Natural killer cell (primary cell): ENCODE data around the gene ERMP1. TPM values are rescaled to one million over a fixed set of nuclear protein-coding genes. Genes with fewer than 3 reads are reported as not detected.

Source experiments
- ATAC-seq, 3 donors: fragments of 150-1000 bp in 2 of 3; fragments of 200-7000 bp in 1 of 3; cut with Tn5 transposase; 1 replicate in 1 of 3; 2 replicates in 2 of 3; pipeline ENCODE4 v1.10.0; 2021; ENCODE audit warnings: mild to moderate bottlenecking in 2 of 3, moderate library complexity in 2 of 3
- DNase-seq, 2 donors: peaks; one replicate each; pipeline versions ENCODE4 v3.0.0 to v3.0.0-alpha.2; 2013 to 2021; ENCODE audit warnings: mixed read lengths in 1 of 2
- H3K27ac ChIP-seq: one replicate; pipeline ENCODE4 v1.5.1; 2013; ENCODE audit warnings: mild to moderate bottlenecking, low read length
- H3K27me3 ChIP-seq: one replicate; pipeline ENCODE4 v1.6.1; 2013; ENCODE audit warnings: low read length; ENCODE audit not compliant: control insufficient read depth, insufficient read depth
- H3K36me3 ChIP-seq: one replicate; pipeline ENCODE4 v1.6.1; 2013; ENCODE audit warnings: low read length; ENCODE audit not compliant: control insufficient read depth, insufficient read depth
- H3K4me1 ChIP-seq: one replicate; pipeline ENCODE4 v1.6.1; 2013; ENCODE audit warnings: low read length; ENCODE audit not compliant: control insufficient read depth, insufficient read depth
- H3K4me3 ChIP-seq: one replicate; pipeline ENCODE4 v1.5.1; 2013; ENCODE audit warnings: low read length
- H3K9me3 ChIP-seq: one replicate; pipeline ENCODE4 v1.6.1; 2013; ENCODE audit warnings: low read length; ENCODE audit not compliant: control insufficient read depth, insufficient read depth
- H3K27ac Mint-ChIP-seq, 2 donors: one replicate each; pipeline ENCODE4 v1.8.0; 2022; ENCODE audit warnings: mild to moderate bottlenecking in 2 of 2, mixed read lengths in 2 of 2, moderate library complexity in 1 of 2
- H3K27me3 Mint-ChIP-seq, 2 donors: one replicate each; pipeline ENCODE4 v1.8.0; 2022; ENCODE audit warnings: low read depth in 2 of 2, mixed read lengths in 2 of 2
- H3K36me3 Mint-ChIP-seq: one replicate; pipeline ENCODE4 v1.8.0; 2022; ENCODE audit warnings: mixed read lengths
- H3K4me1 Mint-ChIP-seq, 2 donors: one replicate each; pipeline ENCODE4 v1.8.0; 2022; ENCODE audit warnings: mixed read lengths in 2 of 2
- H3K4me3 Mint-ChIP-seq: one replicate; pipeline ENCODE4 v1.8.0; 2022; ENCODE audit warnings: mild to moderate bottlenecking, moderate library complexity, mixed read lengths
- H3K9me3 Mint-ChIP-seq, 2 donors: one replicate each; pipeline ENCODE4 v1.8.0; 2022; ENCODE audit warnings: mixed read lengths in 2 of 2
- WGBS: methylation state at CpG from one replicate; pipeline ENCODE4 v1.1.7; 2013; ENCODE audit warnings: missing lambda C conversion rate; ENCODE audit not compliant: insufficient coverage; 5-methylcytosine and 5-hydroxymethylcytosine counted together
- intact Hi-C: fragments of 100-400 bp; cut with micrococcal nuclease; formaldehyde crosslinking; loops from one replicate; pipeline ENCODE4 v1.14.2; 2022
- total RNA-seq, 4 donors: library from RNA; stranded (reverse); fragments of 120-200 nt in 1 of 4; gene quantifications; one replicate each; pipeline versions ENCODE4 v1.2.3 to v1.2.4, GENCODE V29; 2013 to 2022
- TF ChIP-seq, protein P1 (sequence below): fragments of 200-600 bp; IDR thresholded peaks from one replicate; pipeline ENCODE4 v1.8.0; 2022; ENCODE audit warnings: antibody characterized with exemption

Gene ERMP1
- total RNA-seq, 3 donors from 2014 or later (not counting 1 experiment from before 2014, with no cell fraction given) = 24.7 to 52.0 (median 29.3) TPM

DNA sequence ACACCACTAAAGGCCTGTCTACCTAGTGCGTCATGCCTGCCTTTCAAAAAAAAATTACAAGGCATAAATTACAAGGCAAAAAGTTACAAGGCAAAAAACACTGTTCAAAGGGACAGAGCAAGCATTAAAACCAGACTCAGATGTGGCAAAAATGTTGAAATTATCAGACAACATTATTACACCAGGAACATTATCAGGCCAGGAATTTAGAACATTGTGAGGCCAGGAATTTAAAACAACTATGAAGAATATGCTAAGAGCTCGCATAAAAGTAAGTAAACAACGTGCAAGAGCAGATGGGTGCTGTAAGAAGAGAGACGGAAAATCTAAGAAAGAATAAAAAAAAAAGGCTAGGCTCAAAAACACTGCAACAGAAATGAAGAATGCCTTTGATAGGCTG is 39.6 kb upstream of the ERMP1 start:
- H3K4me1 ChIP-seq = peaks cover 31% of the 10 kb centered on the region
- no peak overlapping the region for H3K4me3 ChIP-seq
- DNase-seq = no peak
- H3K36me3 Mint-ChIP-seq = no peaks in the 10 kb centered on the region
- H3K27me3 Mint-ChIP-seq = no peaks in the 10 kb centered on the region
- intact Hi-C loops = no loop called here
- TF ChIP-seq, protein P1, sequence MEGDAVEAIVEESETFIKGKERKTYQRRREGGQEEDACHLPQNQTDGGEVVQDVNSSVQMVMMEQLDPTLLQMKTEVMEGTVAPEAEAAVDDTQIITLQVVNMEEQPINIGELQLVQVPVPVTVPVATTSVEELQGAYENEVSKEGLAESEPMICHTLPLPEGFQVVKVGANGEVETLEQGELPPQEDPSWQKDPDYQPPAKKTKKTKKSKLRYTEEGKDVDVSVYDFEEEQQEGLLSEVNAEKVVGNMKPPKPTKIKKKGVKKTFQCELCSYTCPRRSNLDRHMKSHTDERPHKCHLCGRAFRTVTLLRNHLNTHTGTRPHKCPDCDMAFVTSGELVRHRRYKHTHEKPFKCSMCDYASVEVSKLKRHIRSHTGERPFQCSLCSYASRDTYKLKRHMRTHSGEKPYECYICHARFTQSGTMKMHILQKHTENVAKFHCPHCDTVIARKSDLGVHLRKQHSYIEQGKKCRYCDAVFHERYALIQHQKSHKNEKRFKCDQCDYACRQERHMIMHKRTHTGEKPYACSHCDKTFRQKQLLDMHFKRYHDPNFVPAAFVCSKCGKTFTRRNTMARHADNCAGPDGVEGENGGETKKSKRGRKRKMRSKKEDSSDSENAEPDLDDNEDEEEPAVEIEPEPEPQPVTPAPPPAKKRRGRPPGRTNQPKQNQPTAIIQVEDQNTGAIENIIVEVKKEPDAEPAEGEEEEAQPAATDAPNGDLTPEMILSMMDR = no peak
- H3K4me3 Mint-ChIP-seq = peak overlapping the region; percentile 45
- H3K27me3 ChIP-seq = no peaks in the 10 kb centered on the region
- no peaks in the 10 kb centered on the region for H3K9me3 ChIP-seq
- 73% methylated on average over 4 of the region's 4 CpGs for WGBS
- peaks cover 50 to 52% of the 10 kb centered on the region in 2 donors for H3K4me1 Mint-ChIP-seq
- no peak for ATAC-seq
- no peak overlapping the region for H3K27ac ChIP-seq
- peaks cover under 1% of the 10 kb centered on the region for H3K36me3 ChIP-seq
- H3K27ac Mint-ChIP-seq = peak overlapping the region in 1 of 2 donors; percentile 74
- H3K9me3 Mint-ChIP-seq = no peaks in the 10 kb centered on the region

DNA sequence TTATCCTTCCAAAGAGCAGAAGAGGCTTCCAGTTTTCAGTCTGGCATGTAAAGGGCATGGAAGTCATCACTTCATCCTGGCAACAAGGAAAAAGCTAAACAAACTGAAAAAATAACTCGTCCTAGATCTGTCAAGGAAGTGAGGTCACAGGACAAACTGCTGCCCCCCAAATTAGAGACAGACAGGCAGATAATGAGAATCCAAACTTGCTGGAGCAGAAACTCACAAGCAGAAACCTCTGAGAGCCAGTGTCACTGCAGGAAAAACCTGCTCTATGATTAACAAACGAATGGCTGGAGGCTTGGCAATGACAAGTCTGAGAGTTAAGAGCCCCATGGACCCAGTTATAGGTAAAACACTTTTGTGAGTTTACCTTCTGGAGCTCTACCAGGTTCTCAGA is 38.9 kb upstream of the ERMP1 start:
- intact Hi-C loops = no loop called here
- 75% methylated on average over 2 of the region's 2 CpGs for WGBS
- no peak overlapping the region for H3K27ac Mint-ChIP-seq

DNA sequence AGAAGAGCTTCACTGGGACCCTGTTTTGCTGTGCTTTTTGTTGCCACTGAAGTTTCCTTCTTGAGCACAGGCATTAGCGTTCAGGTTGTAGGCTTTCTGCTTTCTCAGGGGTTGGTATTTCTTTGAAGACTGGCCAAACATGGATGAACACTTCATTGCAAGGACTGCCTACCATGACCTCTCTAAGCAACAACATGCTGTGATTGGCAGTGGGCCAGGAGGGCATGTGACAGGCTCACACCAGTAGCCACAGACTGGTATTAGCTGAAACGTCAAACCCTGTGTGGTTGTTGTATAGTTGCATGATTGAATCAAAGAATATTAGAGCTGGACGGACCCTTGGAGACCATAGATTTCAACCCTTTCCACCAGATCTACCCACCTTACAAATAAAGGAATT is 37.8 kb upstream of the ERMP1 start:
- H3K9me3 ChIP-seq = no peaks in the 10 kb centered on the region
- H3K4me1 ChIP-seq = peaks cover 25% of the 10 kb centered on the region
- H3K27me3 ChIP-seq = no peaks in the 10 kb centered on the region
- H3K9me3 Mint-ChIP-seq = no peaks in the 10 kb centered on the region
- WGBS = 54% methylated on average over 2 of the region's 3 CpGs
- TF ChIP-seq, protein P1 = no peak
- H3K36me3 Mint-ChIP-seq = no peaks in the 10 kb centered on the region
- peaks cover 4% of the 10 kb centered on the region for H3K36me3 ChIP-seq
- ATAC-seq (no peak), DNase-seq (no peak)
- H3K4me3 Mint-ChIP-seq = no peak overlapping the region
- peak overlapping the region in 1 of 2 donors; percentile 18 for H3K27ac Mint-ChIP-seq
- peaks cover 39 to 42% of the 10 kb centered on the region in 2 donors for H3K4me1 Mint-ChIP-seq
- H3K27me3 Mint-ChIP-seq = no peaks in the 10 kb centered on the region
- intact Hi-C loops = no loop called here
- no peak overlapping the region for H3K4me3 ChIP-seq
- H3K27ac ChIP-seq = no peak overlapping the region

More for the DNA sequence above, 38.9 kb upstream of the ERMP1 start:
- no peaks in the 10 kb centered on the region for H3K9me3 ChIP-seq
- TF ChIP-seq, protein P1 = no peak
- no peak overlapping the region for H3K4me3 ChIP-seq
- H3K4me1 Mint-ChIP-seq = peaks cover 50 to 52% of the 10 kb centered on the region in 2 donors
- no peaks in the 10 kb centered on the region for H3K27me3 ChIP-seq
- no peak overlapping the region for H3K4me3 Mint-ChIP-seq
- no peaks in the 10 kb centered on the region for H3K36me3 Mint-ChIP-seq
- H3K4me1 ChIP-seq = peaks cover 31% of the 10 kb centered on the region
- H3K27me3 Mint-ChIP-seq = no peaks in the 10 kb centered on the region
- peaks cover 4% of the 10 kb centered on the region for H3K36me3 ChIP-seq
- no peak for DNase-seq
- no peaks in the 10 kb centered on the region for H3K9me3 Mint-ChIP-seq
- no peak overlapping the region for H3K27ac ChIP-seq
- ATAC-seq = no peak

DNA sequence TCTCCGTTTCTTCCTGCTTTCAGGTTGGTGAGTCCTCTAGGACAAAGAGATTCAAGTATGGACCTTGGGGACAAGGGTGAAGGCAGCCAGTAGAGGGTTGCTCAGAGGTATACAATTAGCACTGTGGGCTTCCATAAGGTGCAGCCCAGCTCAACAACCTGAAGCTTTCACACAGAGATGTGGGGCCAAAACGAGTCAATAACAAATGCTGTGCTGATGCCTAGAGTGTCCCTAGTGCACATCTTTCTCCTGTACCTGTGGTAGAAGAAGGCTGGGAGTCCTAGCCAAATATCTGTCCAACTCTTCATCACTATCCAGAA is 37.1 kb upstream of the ERMP1 start:
- peaks cover 18% of the 10 kb centered on the region for H3K4me1 ChIP-seq
- H3K27ac ChIP-seq = no peak overlapping the region
- TF ChIP-seq, protein P1 = no peak
- Mint-ChIP-seq H3K36me3 (no peaks in the 10 kb centered on the region), H3K4me1 (peaks cover 32 to 35% of the 10 kb centered on the region in 2 donors), H3K9me3 (no peaks in the 10 kb centered on the region), H3K27me3 (no peaks in the 10 kb centered on the region), H3K27ac (no peak overlapping the region), H3K4me3 (no peak overlapping the region)
- H3K4me3 ChIP-seq = no peak overlapping the region
- intact Hi-C loops = no loop called here
- H3K9me3 ChIP-seq = no peaks in the 10 kb centered on the region
- H3K27me3 ChIP-seq = no peaks in the 10 kb centered on the region
- ATAC-seq (no peak), DNase-seq (no peak)
- H3K36me3 ChIP-seq = peaks cover 4% of the 10 kb centered on the region
- 89% methylated on average over 2 of the region's 2 CpGs for WGBS
